Liver (tissue), 9 donors: ENCODE data around the gene SKOR1. TPM values are rescaled to one million over a fixed set of nuclear protein-coding genes. Genes with fewer than 3 reads are reported as not detected.

Experiments
- DNase-seq: peaks from one replicate; pipeline ENCODE4 v3.0.0-alpha.2; 2017; ENCODE audit warnings: low spot score
- H3K27ac ChIP-seq, 2 donors: one replicate each; pipeline ENCODE4 v1.7.0; 2013; ENCODE audit warnings: inconsistent platforms in 2 of 2, low read length in 2 of 2, control low read depth in 1 of 2, low read depth in 1 of 2, mild to moderate bottlenecking in 1 of 2
- H3K27me3 ChIP-seq, 4 donors: one replicate each; pipeline versions ENCODE4 v1.6.1 to v1.7.0; 2013; ENCODE audit warnings: low read length in 3 of 4, inconsistent platforms in 1 of 4, mild to moderate bottlenecking in 1 of 4, moderate library complexity in 1 of 4; ENCODE audit not compliant: control insufficient read depth in 4 of 4, insufficient read depth in 4 of 4
- H3K36me3 ChIP-seq, 4 donors: one replicate each; pipeline versions ENCODE4 v1.6.1 to v1.7.0; 2013; ENCODE audit warnings: low read length in 3 of 4, mild to moderate bottlenecking in 3 of 4, low read depth in 1 of 4, moderate library complexity in 1 of 4; ENCODE audit not compliant: control insufficient read depth in 4 of 4, insufficient read depth in 3 of 4
- H3K4me1 ChIP-seq, 4 donors: one replicate each; pipeline versions ENCODE4 v1.6.1 to v1.7.0; 2013; ENCODE audit warnings: low read length in 3 of 4, mild to moderate bottlenecking in 3 of 4, moderate library complexity in 1 of 4; ENCODE audit not compliant: control insufficient read depth in 4 of 4, insufficient read depth in 4 of 4
- H3K4me3 ChIP-seq, 3 donors: one replicate each; pipeline versions ENCODE4 v1.6.1 to v1.7.0; 2013; ENCODE audit warnings: low read length in 3 of 3, control low read depth in 1 of 3, low read depth in 1 of 3, mild to moderate bottlenecking in 1 of 3
- H3K9ac ChIP-seq, 2 donors: one replicate each; pipeline ENCODE4 v1.7.0; 2013; ENCODE audit warnings: low read length in 2 of 2, mild to moderate bottlenecking in 2 of 2, moderate library complexity in 2 of 2, control low read depth in 1 of 2, low read depth in 1 of 2
- H3K9me3 ChIP-seq, 4 donors: one replicate each; pipeline versions ENCODE4 v1.6.1 to v1.7.0; 2013; ENCODE audit warnings: low read length in 3 of 4; ENCODE audit not compliant: control insufficient read depth in 4 of 4
- ATF3 ChIP-seq: IDR thresholded peaks from 2 replicates; pipeline ENCODE4 v1.6.1; 2016; ENCODE audit warnings: antibody characterized with exemption
- CTCF ChIP-seq: fragments of 150-350 bp; IDR thresholded peaks from 2 replicates; pipeline ENCODE4 v1.5.1; 2017; ENCODE audit warnings: improper control_type of control experiment, low read depth, low read length; ENCODE audit not compliant: missing input control
- FOXA2 ChIP-seq: IDR thresholded peaks from 2 replicates; pipeline ENCODE4 v1.6.1; 2016; ENCODE audit warnings: antibody characterized with exemption
- GABPA ChIP-seq, 2 donors: IDR thresholded peaks in 1 of 2; conservative IDR thresholded peaks in 1 of 2; 2 replicates each; pipeline ENCODE4 v1.6.1; 2016; ENCODE audit warnings: antibody characterized with exemption in 2 of 2, mild to moderate bottlenecking in 1 of 2, moderate library complexity in 1 of 2
- HNF4A ChIP-seq, 2 donors: conservative IDR thresholded peaks; 2 replicates each; pipeline ENCODE4 v1.6.1; 2016; ENCODE audit warnings: antibody characterized with exemption in 2 of 2, mild to moderate bottlenecking in 2 of 2
- HNF4G ChIP-seq: IDR thresholded peaks from 2 replicates; pipeline ENCODE4 v1.6.1; 2016; ENCODE audit warnings: antibody characterized with exemption
- MAX ChIP-seq: IDR thresholded peaks from 2 replicates; pipeline ENCODE4 v1.6.1; 2016; ENCODE audit warnings: antibody characterized with exemption
- NR2F2 ChIP-seq: IDR thresholded peaks from 2 replicates; pipeline ENCODE4 v1.6.1; 2016; ENCODE audit warnings: antibody characterized with exemption
- RAD21 ChIP-seq, 2 donors: IDR thresholded peaks; 2 replicates each; pipeline ENCODE4 v1.6.1; 2016; ENCODE audit warnings: antibody characterized with exemption in 2 of 2, mild to moderate bottlenecking in 2 of 2
- REST ChIP-seq: IDR thresholded peaks from 2 replicates; pipeline ENCODE4 v1.6.1; 2016; ENCODE audit warnings: antibody characterized with exemption, mild to moderate bottlenecking
- RXRA ChIP-seq, 2 donors: IDR thresholded peaks; 2 replicates each; pipeline ENCODE4 v1.6.1; 2017 to 2018; ENCODE audit warnings: antibody characterized with exemption in 2 of 2, mild to moderate bottlenecking in 1 of 2
- SP1 ChIP-seq: IDR thresholded peaks from 2 replicates; pipeline ENCODE4 v1.6.1; 2018; ENCODE audit warnings: antibody characterized with exemption, mild to moderate bottlenecking
- ZBTB33 ChIP-seq: IDR thresholded peaks from 2 replicates; pipeline ENCODE4 v1.6.1; 2016; ENCODE audit warnings: antibody characterized with exemption
- WGBS: extraction: QIAGEN DNeasy Blood & Tissue Kit; methylation state at CpG from one replicate; pipeline ENCODE4 v1.1.7; 2013; 5-methylcytosine and 5-hydroxymethylcytosine counted together
- polyA plus RNA-seq, 2 donors: library from polyadenylated mRNA; stranded (reverse) in 1 of 2; unstranded in 1 of 2; fragments of 200-250 nt in 1 of 2; fragments of >200 nt in 1 of 2; fragmentation: Nextera tagmentation in 1 of 2; extraction: Ambion mirVana in 1 of 2; gene quantifications; one replicate each; pipeline versions ENCODE4 v1.2.1 to v1.2.3, GENCODE V29; 2013 to 2015
- total RNA-seq, 2 donors: library from RNA; depleted of rRNA; stranded (reverse); fragments of >200 nt; gene quantifications; one replicate each; pipeline ENCODE4 v1.2.3, GENCODE V29; 2014
- donor health status: healthy.
- donor health status: healthy.
- donor health status: healthy.
- donor health status: healthy.
- donor health status: healthy.

Gene SKOR1
- total and polyA plus RNA-seq, 4 donors: 0.02 to 0.17 (median 0.05) TPM; not detected in 1

GRCh38 chr15:67820992-67821783, 4.1 kb upstream of the SKOR1 start:
- peaks cover 23 to 29% (median 27%) of the 10 kb centered on the region in 4 donors for H3K27me3 ChIP-seq
- 10% methylated on average over 39 of the region's 39 CpGs for WGBS
- peaks cover 0 to under 1% (median 0%) of the 10 kb centered on the region in 4 donors for H3K9me3 ChIP-seq
- H3K4me1 ChIP-seq: peaks cover 9 to 59% (median 25%) of the 10 kb centered on the region in 4 donors
- no peak overlapping the region for H3K27ac ChIP-seq
- no peak for TF ChIP-seq RAD21 (IDR thresholded peaks at IDR 0.05)
- peak; percentile 99 for TF ChIP-seq REST
- DNase-seq: peak; percentile 71
- no peak overlapping the region for H3K4me3 ChIP-seq
- H3K9ac ChIP-seq: no peak overlapping the region
- H3K36me3 ChIP-seq: no peaks in the 10 kb centered on the region

GRCh38 chr15:67821784-67822440, 3.4 kb upstream of the SKOR1 start:
- Histone ChIP-seq H3K4me3 (no peak overlapping the region), H3K36me3 (no peaks in the 10 kb centered on the region), H3K9me3 (peaks cover 0 to 3% (median 0%) of the 10 kb centered on the region in 4 donors), H3K27ac (no peak overlapping the region), H3K27me3 (peaks cover 26 to 30% (median 28%) of the 10 kb centered on the region in 4 donors), H3K4me1 (peaks cover 9 to 65% (median 25%) of the 10 kb centered on the region in 4 donors), H3K9ac (no peak overlapping the region)
- no peak for DNase-seq
- TF ChIP-seq NR2F2: no peak
- no peak for TF ChIP-seq ATF3
- TF ChIP-seq GABPA (IDR thresholded peaks at IDR 0.05 in 1 of 2, conservative IDR thresholded peaks at IDR 0.05 in 1 of 2): no peak
- TF ChIP-seq SP1: no peak
- no peak for TF ChIP-seq CTCF
- TF ChIP-seq MAX: no peak
- TF ChIP-seq RXRA (IDR thresholded peaks at IDR 0.05): no peak
- TF ChIP-seq ZBTB33: no peak
- TF ChIP-seq HNF4G: no peak
- TF ChIP-seq FOXA2: no peak
- TF ChIP-seq HNF4A (conservative IDR thresholded peaks at IDR 0.05): no peak
- WGBS: 6% methylated on average over 43 of the region's 43 CpGs
